Loucy (cell line): Measurements from ENCODE around the gene TMA7B.

ENCODE experiments used
- H2AFZ ChIP-seq: fragments of 200-600 bp; sonication (generic); 2 replicates; pipeline ENCODE4 v1.6.0; 2016; ENCODE audit warnings: antibody characterized with exemption, mild to moderate bottlenecking, low read length, moderate library complexity
- H3F3A ChIP-seq: fragments of 200-600 bp; 2 replicates; pipeline ENCODE4 v1.6.0; 2016; ENCODE audit warnings: antibody characterized with exemption, low read depth, mild to moderate bottlenecking
- H3K27me3 ChIP-seq: fragments of 200-600 bp; sonication (generic); 2 replicates; pipeline ENCODE4 v1.6.1; 2014; ENCODE audit warnings: low read length, mild to moderate bottlenecking; ENCODE audit not compliant: insufficient read depth, poor library complexity, severe bottlenecking
- H3K36me3 ChIP-seq: fragments of 200-600 bp; sonication (generic); 2 replicates; pipeline ENCODE4 v1.6.1; 2016; ENCODE audit warnings: low read length; ENCODE audit not compliant: insufficient read depth
- H3K4me1 ChIP-seq: fragments of 200-600 bp; sonication (generic); 2 replicates; pipeline ENCODE4 v1.5.1; 2014; ENCODE audit warnings: low read length, mild to moderate bottlenecking; ENCODE audit not compliant: insufficient read depth, poor library complexity, severe bottlenecking
- H3K4me2 ChIP-seq: fragments of 200-600 bp; sonication (generic); 2 replicates; pipeline ENCODE4 v1.6.0; 2014; ENCODE audit warnings: antibody characterized with exemption, low read length, low read depth, mild to moderate bottlenecking; ENCODE audit not compliant: poor library complexity, severe bottlenecking
- H3K4me3 ChIP-seq: fragments of 200-600 bp; sonication (generic); 2 replicates; pipeline ENCODE4 v1.5.1; 2014; ENCODE audit warnings: low read length, mild to moderate bottlenecking, mixed read lengths; ENCODE audit not compliant: poor library complexity, severe bottlenecking
- H3K79me2 ChIP-seq: fragments of 200-600 bp; sonication (generic); 2 replicates; pipeline ENCODE4 v1.6.1; 2014; ENCODE audit warnings: low read length; ENCODE audit not compliant: insufficient read depth
- H3K9ac ChIP-seq: fragments of 200-600 bp; sonication (generic); 2 replicates; pipeline ENCODE4 v1.6.0; 2014; ENCODE audit warnings: mild to moderate bottlenecking, low read depth, low read length, moderate library complexity; ENCODE audit not compliant: poor library complexity, severe bottlenecking
- H3K9me2 ChIP-seq: fragments of 200-600 bp; sonication (generic); replicated peaks from 2 replicates; pipeline ENCODE4 v1.6.1; 2016; ENCODE audit warnings: low read depth, low read length, mixed read lengths
- H3K9me3 ChIP-seq: fragments of 200-600 bp; sonication (generic); 2 replicates; pipeline ENCODE4 v1.6.1; 2014; ENCODE audit warnings: mild to moderate bottlenecking, antibody characterized with exemption, low read length, low read depth; ENCODE audit not compliant: insufficient read depth
- H4K20me1 ChIP-seq: fragments of 200-600 bp; sonication (generic); 2 replicates; pipeline ENCODE4 v1.6.0; 2014; ENCODE audit warnings: antibody characterized with exemption, low read length, mild to moderate bottlenecking; ENCODE audit not compliant: insufficient read depth, poor library complexity, severe bottlenecking
- EZH2phosphoT487 ChIP-seq: fragments of 200-600 bp; IDR thresholded peaks from 2 replicates; pipeline ENCODE4 v1.6.1; 2018; ENCODE audit warnings: antibody characterized with exemption, mild to moderate bottlenecking, moderate library complexity, borderline replicate concordance
- TF ChIP-seq, protein P1 (sequence below): fragments of 200-600 bp; sonication (generic); conservative IDR thresholded peaks from 2 replicates; pipeline ENCODE4 v1.5.1; 2014; ENCODE audit warnings: mild to moderate bottlenecking, antibody characterized with exemption, low read length

TMA7B gene

DNA sequence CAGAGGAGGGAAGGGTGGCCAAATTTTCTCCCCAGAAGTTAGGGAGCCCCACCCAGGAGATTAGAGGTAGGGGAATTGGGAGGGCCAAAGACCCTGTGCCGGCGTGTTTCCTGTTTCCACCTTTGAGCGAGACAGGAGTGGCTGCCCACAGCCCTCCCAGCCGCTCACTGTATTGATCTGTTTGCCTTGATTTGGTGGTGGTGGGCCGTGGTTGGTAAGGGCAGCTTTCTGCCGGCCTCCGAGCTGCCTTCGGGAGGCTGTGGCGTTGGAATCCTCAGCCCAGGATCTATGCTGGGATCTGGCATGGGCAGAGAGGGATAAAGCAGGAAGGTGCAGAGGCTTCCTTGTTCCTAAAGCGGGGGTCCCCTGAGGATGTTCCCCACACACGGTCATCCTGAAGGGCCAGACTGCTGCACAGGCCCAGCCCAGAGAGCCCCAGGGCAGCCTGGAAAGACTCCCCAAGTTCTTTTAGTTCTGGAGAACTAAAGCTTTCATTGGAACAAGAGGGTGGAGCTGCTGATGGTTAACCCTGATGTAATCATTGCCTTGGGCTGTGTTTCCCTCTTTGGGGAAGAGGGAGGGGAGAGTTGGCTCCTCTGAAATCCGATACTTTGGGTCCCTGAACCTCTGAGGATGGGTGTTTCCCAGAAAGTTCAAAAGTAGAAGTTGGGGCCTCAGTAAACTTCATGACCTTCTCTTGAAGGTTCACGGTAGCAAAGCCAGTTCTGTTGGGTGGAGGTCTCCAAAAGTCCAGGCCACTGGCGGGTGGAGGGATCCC lies 41.8 kb downstream of the TMA7B start:
- no peak overlapping the region for H3K4me3 ChIP-seq
- no peak overlapping the region for H3K4me2 ChIP-seq
- no peaks in the 10 kb centered on the region for H3K27me3 ChIP-seq
- H3K9me3 ChIP-seq = no peaks in the 10 kb centered on the region
- H2AFZ ChIP-seq = no peak overlapping the region
- no peak overlapping the region for H3K9ac ChIP-seq
- TF ChIP-seq EZH2phosphoT487 = no peak
- TF ChIP-seq, protein P1, sequence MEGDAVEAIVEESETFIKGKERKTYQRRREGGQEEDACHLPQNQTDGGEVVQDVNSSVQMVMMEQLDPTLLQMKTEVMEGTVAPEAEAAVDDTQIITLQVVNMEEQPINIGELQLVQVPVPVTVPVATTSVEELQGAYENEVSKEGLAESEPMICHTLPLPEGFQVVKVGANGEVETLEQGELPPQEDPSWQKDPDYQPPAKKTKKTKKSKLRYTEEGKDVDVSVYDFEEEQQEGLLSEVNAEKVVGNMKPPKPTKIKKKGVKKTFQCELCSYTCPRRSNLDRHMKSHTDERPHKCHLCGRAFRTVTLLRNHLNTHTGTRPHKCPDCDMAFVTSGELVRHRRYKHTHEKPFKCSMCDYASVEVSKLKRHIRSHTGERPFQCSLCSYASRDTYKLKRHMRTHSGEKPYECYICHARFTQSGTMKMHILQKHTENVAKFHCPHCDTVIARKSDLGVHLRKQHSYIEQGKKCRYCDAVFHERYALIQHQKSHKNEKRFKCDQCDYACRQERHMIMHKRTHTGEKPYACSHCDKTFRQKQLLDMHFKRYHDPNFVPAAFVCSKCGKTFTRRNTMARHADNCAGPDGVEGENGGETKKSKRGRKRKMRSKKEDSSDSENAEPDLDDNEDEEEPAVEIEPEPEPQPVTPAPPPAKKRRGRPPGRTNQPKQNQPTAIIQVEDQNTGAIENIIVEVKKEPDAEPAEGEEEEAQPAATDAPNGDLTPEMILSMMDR = no peak
- H3K79me2 ChIP-seq = no peaks in the 10 kb centered on the region
- peaks cover 6% of the 10 kb centered on the region for H3K4me1 ChIP-seq
- no peaks in the 10 kb centered on the region for H3K36me3 ChIP-seq
- no peaks in the 10 kb centered on the region for H3K9me2 ChIP-seq
- no peaks in the 10 kb centered on the region for H3F3A ChIP-seq
- no peaks in the 10 kb centered on the region for H4K20me1 ChIP-seq

DNA sequence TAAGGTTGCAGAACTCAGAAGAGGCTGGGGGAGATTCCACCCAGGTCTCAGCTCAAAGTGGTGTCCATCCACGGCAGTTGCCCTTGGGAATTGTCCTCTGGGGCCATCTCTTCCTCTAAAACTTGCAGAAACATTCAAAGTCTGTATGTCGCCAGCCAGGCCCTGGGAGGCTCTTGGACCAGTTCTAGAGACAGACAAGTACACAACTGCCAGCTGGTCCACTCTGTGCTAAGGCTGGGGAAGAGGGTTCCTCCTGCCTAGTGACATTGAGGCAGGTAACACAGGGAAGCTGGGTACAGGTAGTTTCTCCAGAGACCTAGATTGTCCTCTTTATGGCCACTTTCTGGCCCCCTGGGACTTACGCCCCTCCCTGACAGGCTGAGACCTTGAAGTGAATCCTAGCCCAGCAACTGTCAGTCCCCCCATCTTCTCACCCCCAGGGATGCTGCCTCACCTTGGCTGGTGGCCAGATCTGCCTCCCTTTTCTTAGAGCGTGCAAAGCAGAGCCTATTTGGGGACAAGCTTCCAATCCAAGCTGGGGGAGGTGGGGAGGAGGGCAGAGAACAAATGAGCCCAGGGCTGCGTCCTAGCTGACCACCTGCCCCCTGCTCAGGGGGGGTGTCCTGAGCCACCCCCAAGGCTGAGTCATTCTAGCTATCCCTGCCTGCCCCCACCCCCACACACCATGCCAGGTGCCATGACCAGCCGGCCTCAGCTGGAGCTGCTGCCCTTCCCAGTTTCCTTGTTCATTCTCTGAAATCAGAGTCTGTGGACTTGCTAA lies 42.9 kb downstream of the TMA7B start:
- no peak overlapping the region for H3K4me2 ChIP-seq
- peaks cover 5% of the 10 kb centered on the region for H3K4me1 ChIP-seq
- H3K27me3 ChIP-seq = no peaks in the 10 kb centered on the region
- no peaks in the 10 kb centered on the region for H3K9me3 ChIP-seq
- no peaks in the 10 kb centered on the region for H3K9me2 ChIP-seq
- no peak for TF ChIP-seq EZH2phosphoT487
- TF ChIP-seq, protein P1 = no peak
- H3K79me2 ChIP-seq = no peaks in the 10 kb centered on the region
- H3F3A ChIP-seq = no peaks in the 10 kb centered on the region
- H3K9ac ChIP-seq = no peak overlapping the region
- no peaks in the 10 kb centered on the region for H4K20me1 ChIP-seq
- no peaks in the 10 kb centered on the region for H3K36me3 ChIP-seq
- H2AFZ ChIP-seq = no peak overlapping the region
- H3K4me3 ChIP-seq = no peak overlapping the region

GRCh38 chr22:40004836-40005235 lies 44.6 kb downstream of the TMA7B start:
- no peaks in the 10 kb centered on the region for H3K9me3 ChIP-seq
- no peaks in the 10 kb centered on the region for H3K36me3 ChIP-seq
- no peaks in the 10 kb centered on the region for H4K20me1 ChIP-seq
- peaks cover 2% of the 10 kb centered on the region for H3K4me1 ChIP-seq
- H3K9me2 ChIP-seq = no peaks in the 10 kb centered on the region
- TF ChIP-seq, protein P1 = no peak
- TF ChIP-seq EZH2phosphoT487 = no peak
- H3K27me3 ChIP-seq = no peaks in the 10 kb centered on the region
- H3F3A ChIP-seq = no peaks in the 10 kb centered on the region
- no peak overlapping the region for H3K9ac ChIP-seq
- H3K79me2 ChIP-seq = no peaks in the 10 kb centered on the region
- H2AFZ ChIP-seq = no peak overlapping the region
- no peak overlapping the region for H3K4me3 ChIP-seq
- no peak overlapping the region for H3K4me2 ChIP-seq
